Neuronal stem cell (in vitro differentiated cells): Measurements from ENCODE around the gene MPPED1.

Source experiments
- DNase-seq: peaks from one replicate; pipeline ENCODE4 v3.0.0-alpha.2; 2013; ENCODE audit warnings: low spot score
- H2AFZ ChIP-seq: one replicate; pipeline ENCODE4 v1.6.1; 2013; ENCODE audit warnings: mild to moderate bottlenecking, low read length, inconsistent platforms
- H2AK5ac ChIP-seq: 2 replicates; pipeline ENCODE4 v1.6.1; 2013; ENCODE audit warnings: low read depth, mild to moderate bottlenecking, inconsistent platforms, low read length, moderate library complexity, mixed read lengths
- H2BK120ac ChIP-seq: 2 replicates; pipeline ENCODE4 v1.6.1; 2013; ENCODE audit warnings: low read depth, mild to moderate bottlenecking, inconsistent platforms, low read length, moderate library complexity, mixed read lengths
- H2BK12ac ChIP-seq: one replicate; pipeline ENCODE4 v1.6.1; 2013; ENCODE audit warnings: low read length, inconsistent platforms
- H2BK15ac ChIP-seq: 2 replicates; pipeline ENCODE4 v1.6.1; 2013; ENCODE audit warnings: mild to moderate bottlenecking, low read length, inconsistent platforms, mixed read lengths
- H2BK5ac ChIP-seq: one replicate; pipeline ENCODE4 v1.6.1; 2013; ENCODE audit warnings: inconsistent platforms, mild to moderate bottlenecking, low read length, moderate library complexity
- H3K14ac ChIP-seq: one replicate; pipeline ENCODE4 v1.6.1; 2013; ENCODE audit warnings: low read length, inconsistent platforms
- H3K18ac ChIP-seq: 2 replicates; pipeline ENCODE4 v1.6.1; 2013; ENCODE audit warnings: low read length, inconsistent platforms
- H3K23ac ChIP-seq: 2 replicates; pipeline ENCODE4 v1.6.1; 2013; ENCODE audit warnings: low read depth, mild to moderate bottlenecking, mixed read lengths, low read length, inconsistent platforms; ENCODE audit not compliant: poor library complexity
- H3K27ac ChIP-seq: replicated peaks from 3 replicates; pipeline ENCODE4 v1.5.1; 2013; ENCODE audit warnings: low read length, inconsistent platforms
- H3K27me3 ChIP-seq, 3 experiments: 2 replicates each; pipeline ENCODE4 v1.6.1; 2013; ENCODE audit warnings: low read length in 3 of 3, mild to moderate bottlenecking in 2 of 3, inconsistent platforms in 1 of 3, low read depth in 1 of 3, mixed read lengths in 1 of 3, moderate library complexity in 1 of 3; ENCODE audit not compliant: control insufficient read depth in 3 of 3, insufficient read depth in 3 of 3
- H3K36me3 ChIP-seq, 2 donors: replicated peaks in 1 of 2; 2 replicates each; pipeline ENCODE4 v1.6.1; 2013; ENCODE audit warnings: low read length in 2 of 2; ENCODE audit not compliant: control insufficient read depth in 2 of 2, insufficient read depth in 2 of 2
- H3K4ac ChIP-seq: 2 replicates; pipeline ENCODE4 v1.6.1; 2013; ENCODE audit warnings: inconsistent platforms, mild to moderate bottlenecking, low read length, moderate library complexity
- H3K4me1 ChIP-seq, 2 donors: 1 replicate in 1 of 2; 2 replicates in 1 of 2; pipeline ENCODE4 v1.6.1; 2013; ENCODE audit warnings: low read length in 2 of 2, low read depth in 1 of 2; ENCODE audit not compliant: control insufficient read depth in 2 of 2, insufficient read depth in 1 of 2
- H3K4me2 ChIP-seq: one replicate; pipeline ENCODE4 v1.6.1; 2013; ENCODE audit warnings: mild to moderate bottlenecking, low read length, inconsistent platforms; ENCODE audit not compliant: insufficient read depth, poor library complexity, severe bottlenecking
- H3K4me3 ChIP-seq, 2 donors: 2 replicates each; pipeline ENCODE4 v1.5.1; 2013; ENCODE audit warnings: low read length in 2 of 2, mild to moderate bottlenecking in 2 of 2, inconsistent platforms in 1 of 2, moderate library complexity in 1 of 2
- H3K79me1 ChIP-seq: one replicate; pipeline ENCODE4 v1.6.1; 2013; ENCODE audit warnings: low read depth, mild to moderate bottlenecking, inconsistent platforms, low read length, moderate library complexity
- H3K9ac ChIP-seq: one replicate; pipeline ENCODE4 v1.6.1; 2013; ENCODE audit warnings: mild to moderate bottlenecking, low read depth, low read length, inconsistent platforms; ENCODE audit not compliant: poor library complexity
- H3K9me3 ChIP-seq, 2 donors: replicated peaks in 1 of 2; 2 replicates each; pipeline versions ENCODE3 to v1.6.1; 2013; ENCODE audit warnings: low read length in 2 of 2, mild to moderate bottlenecking in 2 of 2, inconsistent platforms in 1 of 2, low read depth in 1 of 2, mixed read lengths in 1 of 2, moderate library complexity in 1 of 2; ENCODE audit not compliant: control insufficient read depth in 2 of 2, insufficient read depth in 1 of 2
- H4K8ac ChIP-seq: one replicate; pipeline ENCODE4 v1.6.1; 2013; ENCODE audit warnings: low read depth, mild to moderate bottlenecking, inconsistent platforms, low read length, moderate library complexity
- H4K91ac ChIP-seq: one replicate; pipeline ENCODE4 v1.6.1; 2013; ENCODE audit warnings: low read length, low read depth, mild to moderate bottlenecking, inconsistent platforms; ENCODE audit not compliant: poor library complexity
- WGBS, 2 donors: extraction: QIAGEN DNeasy Blood & Tissue Kit; methylation state at CpG; one replicate each; pipeline ENCODE4 v1.1.7; 2013; ENCODE audit warnings: missing lambda C conversion rate in 2 of 2, mixed read lengths in 1 of 2; ENCODE audit not compliant: insufficient read length in 2 of 2, insufficient replicate concordance in 1 of 2; ENCODE audit errors: extremely low coverage in 2 of 2; 5-methylcytosine and 5-hydroxymethylcytosine counted together

MPPED1 gene

GRCh38 chr22:43437871-43438475, 26.2 kb downstream of the MPPED1 start:
- Histone ChIP-seq H3K14ac (no peak overlapping the region), H3K27ac (no peak overlapping the region), H3K9ac (no peak overlapping the region), H2BK5ac (no peak overlapping the region), H2BK12ac (no peak overlapping the region), H4K91ac (no peak overlapping the region), H3K4ac (no peak overlapping the region), H3K36me3 (peaks cover 0 to 19% of the 10 kb centered on the region in 2 donors), H3K27me3 (peaks cover 0 to 64% (median 0%) of the 10 kb centered on the region in 3 experiments), H2AK5ac (no peak overlapping the region), H4K8ac (no peak overlapping the region), H2BK120ac (no peak overlapping the region), H3K4me1 (peaks cover 0 to 23% of the 10 kb centered on the region in 2 donors), H2BK15ac (no peak overlapping the region), H3K4me3 (no peak overlapping the region), H2AFZ (no peak overlapping the region), H3K4me2 (no peak overlapping the region), H3K79me1 (peaks cover 4% of the 10 kb centered on the region), H3K23ac (peak overlapping the region; percentile 53), H3K18ac (peak overlapping the region; percentile 73), H3K9me3 (peaks cover 0 to 2% of the 10 kb centered on the region in 2 donors)
- no peak for DNase-seq
- no CpG with 5 or more reads among the region's 15 CpGs for WGBS, 2 donors

- Histone ChIP-seq H3K36me3 (peaks cover 0 to 19% of the 10 kb centered on the region in 2 donors), H2AFZ (no peak overlapping the region), H2BK12ac (no peak overlapping the region), H3K4me3 (no peak overlapping the region), H3K27ac (no peak overlapping the region), H3K9ac (no peak overlapping the region), H3K27me3 (peaks cover 0 to 67% (median 0%) of the 10 kb centered on the region in 3 experiments), H4K91ac (no peak overlapping the region), H3K18ac (no peak overlapping the region), H3K14ac (no peak overlapping the region), H3K4ac (no peak overlapping the region), H2BK15ac (no peak overlapping the region), H3K9me3 (peaks cover 0 to 2% of the 10 kb centered on the region in 2 donors), H2BK5ac (no peak overlapping the region), H3K4me2 (no peak overlapping the region), H3K23ac (no peak overlapping the region), H2AK5ac (no peak overlapping the region), H3K4me1 (peaks cover 0 to 21% of the 10 kb centered on the region in 2 donors), H3K79me1 (peaks cover 4% of the 10 kb centered on the region), H4K8ac (no peak overlapping the region), H2BK120ac (no peak overlapping the region)
- no CpG with 5 or more reads among the region's 17 CpGs for WGBS, 2 donors
- no peak for DNase-seq
Measured at GRCh38 chr22:43438666-43439347, 27.0 kb downstream of the MPPED1 start.

DNA sequence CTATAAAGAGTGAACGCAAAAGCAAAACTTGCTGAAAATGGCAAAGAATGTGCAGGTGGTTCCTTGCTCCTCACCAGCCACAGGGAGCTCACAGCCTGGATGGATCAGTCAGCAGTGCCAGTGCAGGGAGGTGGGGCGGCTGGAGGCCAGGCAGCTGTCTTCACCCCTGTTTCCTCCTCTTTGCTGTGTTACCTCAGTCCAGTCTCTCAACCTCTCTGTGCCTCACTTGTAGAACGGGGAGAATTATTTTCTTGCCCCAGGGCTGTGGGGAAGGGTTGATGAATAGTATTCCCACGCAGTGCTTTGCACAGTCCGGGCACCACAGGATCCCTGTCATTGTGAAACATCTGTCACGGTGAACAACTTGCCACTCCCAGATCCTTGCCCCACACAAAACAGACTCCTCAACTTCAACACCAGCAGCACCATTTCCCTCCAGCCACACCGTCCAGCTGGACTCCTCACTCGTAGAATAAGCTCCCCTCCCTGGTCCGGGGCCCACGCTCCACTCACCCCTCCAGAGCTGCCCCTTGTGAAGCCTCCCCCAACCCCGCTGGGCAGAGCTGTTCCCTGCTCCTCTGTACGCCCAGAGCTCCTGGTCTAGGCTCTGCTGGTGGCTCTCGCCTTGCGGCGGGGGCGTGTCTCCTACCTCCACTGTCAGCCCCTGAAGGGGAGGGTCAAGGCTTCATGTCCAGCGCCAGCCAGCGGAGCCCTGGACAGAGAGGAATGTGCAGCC, 27.7 kb downstream of the MPPED1 start:
- no peak overlapping the region for H4K91ac ChIP-seq
- H3K4me1 ChIP-seq: peaks cover 0 to 18% of the 10 kb centered on the region in 2 donors
- no peak overlapping the region for H3K4ac ChIP-seq
- no peak overlapping the region for H3K27ac ChIP-seq
- no peak overlapping the region for H3K23ac ChIP-seq
- no peak overlapping the region for H4K8ac ChIP-seq
- no CpG with 5 or more reads among the region's 18 CpGs for WGBS, 2 donors
- H3K9ac ChIP-seq: peak overlapping the region; percentile 50
- H2AFZ ChIP-seq: peak overlapping the region; percentile 35
- peaks cover 0 to 17% of the 10 kb centered on the region in 2 donors for H3K36me3 ChIP-seq
- H3K79me1 ChIP-seq: peaks cover 4% of the 10 kb centered on the region
- no peak overlapping the region for H2BK5ac ChIP-seq
- no peak overlapping the region for H3K18ac ChIP-seq
- H3K9me3 ChIP-seq: no peaks in the 10 kb centered on the region
- H2AK5ac ChIP-seq: peak overlapping the region; percentile 32
- H2BK15ac ChIP-seq: peak overlapping the region; percentile 20
- H2BK12ac ChIP-seq: no peak overlapping the region
- no peak overlapping the region for H2BK120ac ChIP-seq
- H3K14ac ChIP-seq: no peak overlapping the region
- no peak overlapping the region for H3K4me2 ChIP-seq
- DNase-seq: no peak
- peaks cover 0 to 62% (median 0%) of the 10 kb centered on the region in 3 experiments for H3K27me3 ChIP-seq
- H3K4me3 ChIP-seq: peak overlapping the region in 1 of 2 donors; percentile 36

GRCh38 chr22:43440104-43440387, 28.2 kb downstream of the MPPED1 start:
- H3K27ac ChIP-seq: no peak overlapping the region
- no peaks in the 10 kb centered on the region for H3K9me3 ChIP-seq
- peak overlapping the region; percentile 20 for H2BK15ac ChIP-seq
- no peak overlapping the region for H3K23ac ChIP-seq
- H3K27me3 ChIP-seq: peaks cover 0 to 60% (median 0%) of the 10 kb centered on the region in 3 experiments
- H2AFZ ChIP-seq: no peak overlapping the region
- DNase-seq: no peak
- H3K36me3 ChIP-seq: peaks cover 0 to 14% of the 10 kb centered on the region in 2 donors
- no peak overlapping the region for H4K8ac ChIP-seq
- H2AK5ac ChIP-seq: peak overlapping the region; percentile 32
- H4K91ac ChIP-seq: no peak overlapping the region
- no peak overlapping the region for H2BK12ac ChIP-seq
- H3K14ac ChIP-seq: no peak overlapping the region
- no peak overlapping the region for H3K4ac ChIP-seq
- WGBS, 2 donors: no CpG with 5 or more reads among the region's 7 CpGs
- no peak overlapping the region for H2BK120ac ChIP-seq
- peak overlapping the region; percentile 33 for H3K18ac ChIP-seq
- peak overlapping the region; percentile 50 for H3K9ac ChIP-seq
- no peak overlapping the region for H3K4me3 ChIP-seq
- H3K4me2 ChIP-seq: no peak overlapping the region
- peaks cover 0 to 17% of the 10 kb centered on the region in 2 donors for H3K4me1 ChIP-seq
- peak overlapping the region; percentile 20 for H2BK5ac ChIP-seq
- peaks cover 2% of the 10 kb centered on the region for H3K79me1 ChIP-seq
